HCT116 (cell line): ENCODE measurements around the gene FDXACB1. TPM values are rescaled to one million over a fixed set of nuclear protein-coding genes. Genes with fewer than 3 reads are reported as not detected.

ENCODE experiments used
- ATAC-seq: fragments of 200-7000 bp; cut with Tn5 transposase; 2 replicates; pipeline ENCODE4 v1.9.1; 2020; ENCODE audit warnings: mild to moderate bottlenecking, moderate library complexity
- BruUV-seq: library from RNA; stranded (reverse); fragments of 400-500 nt; replicated peaks from 2 replicates; lab custom pipeline; 2021; lab: Mats Ljungman, UMichigan
- CTCF ChIA-PET: fragments of 300-600 bp; sonication (Branson Sonifier 250); formaldehyde crosslinking; loops from one replicate; lab custom pipeline; 2021; ENCODE audit warnings: antibody characterized with exemption; lab: Charles Lee
- POLR2A ChIA-PET: fragments of 300-600, 350-600 bp; sonication (Branson Sonifier 250); formaldehyde crosslinking; loops from one replicate; lab custom pipeline; 2021; ENCODE audit warnings: antibody characterized with exemption; lab: Charles Lee
- RAD21 ChIA-PET, 2 experiments: fragments of 300-600 bp; sonication (Branson Sonifier 250); formaldehyde crosslinking; loops; one replicate each; lab custom pipeline; 2023; ENCODE audit warnings: low total read pairs in 2 of 2; ENCODE audit not compliant: uncharacterized antibody in 2 of 2, unreplicated experiment in 2 of 2, low non-redundant PET in 1 of 2; lab: Charles Lee
- DNase-seq: peaks from one replicate; pipeline ENCODE4 v3.0.0-alpha.2; 2010; ENCODE audit warnings: low read depth, low spot score
- H2AFZ ChIP-seq: fragments of 200-600 bp; shearing (Covaris generic), sonication (generic); 2 replicates; pipeline ENCODE4 v1.6.1; 2017; ENCODE audit warnings: low read depth, mixed run types, mixed read lengths, antibody characterized with exemption, low read length; ENCODE audit not compliant: poor library complexity, severe bottlenecking
- H3K27ac ChIP-seq: 2 replicates; pipeline ENCODE4 v1.5.1; 2012; ENCODE audit warnings: low read depth, low read length
- H3K27me3 ChIP-seq: fragments of 200-600 bp; sonication (generic); 2 replicates; pipeline ENCODE4 v1.6.1; 2016; ENCODE audit warnings: mixed run types, low read length, mixed read lengths; ENCODE audit not compliant: insufficient read depth
- H3K36me3 ChIP-seq, 2 experiments: fragments of 200-500 bp in 1 of 2; fragments of 200-600 bp in 1 of 2; sonication (Bioruptor generic) in 1 of 2; sonication (generic) in 1 of 2; 2 replicates each; pipeline versions ENCODE4 v1.5.1 to v1.6.1; 2014 to 2016; ENCODE audit warnings: low read length in 2 of 2, inconsistent platforms in 1 of 2, mixed read lengths in 1 of 2, mixed run types in 1 of 2; ENCODE audit not compliant: insufficient read depth in 2 of 2, control insufficient read depth in 1 of 2
- H3K4me1 ChIP-seq, 2 experiments: fragments of 200-600 bp in 1 of 2; sonication (generic) in 1 of 2; 2 replicates each; pipeline versions ENCODE4 v1.5.1 to v1.6.1; 2012 to 2017; ENCODE audit warnings: low read length in 2 of 2, inconsistent platforms in 1 of 2, mild to moderate bottlenecking in 1 of 2, mixed read lengths in 1 of 2, mixed run types in 1 of 2, moderate library complexity in 1 of 2; ENCODE audit not compliant: insufficient read depth in 2 of 2, control insufficient read depth in 1 of 2
- H3K4me2 ChIP-seq: fragments of 200-600 bp; sonication (generic); 2 replicates; pipeline ENCODE4 v1.6.1; 2017; ENCODE audit warnings: mixed run types, low read length, mixed read lengths
- H3K4me3 ChIP-seq, 2 experiments: fragments of 200-600 bp in 1 of 2; sonication (generic) in 1 of 2; replicated peaks in 1 of 2; 2 replicates each; pipeline ENCODE4 v1.5.1; 2011 to 2016; ENCODE audit warnings: low read length in 2 of 2, control low read depth in 1 of 2, low read depth in 1 of 2, mild to moderate bottlenecking in 1 of 2, mixed read lengths in 1 of 2, mixed run types in 1 of 2
- H3K79me2 ChIP-seq: fragments of 200-600 bp; sonication (generic); 2 replicates; pipeline ENCODE4 v1.6.1; 2017; ENCODE audit warnings: mild to moderate bottlenecking, mixed run types, low read length, moderate library complexity, mixed read lengths; ENCODE audit not compliant: insufficient read depth
- H3K9ac ChIP-seq: fragments of 200-600 bp; sonication (generic); 2 replicates; pipeline ENCODE4 v1.6.1; 2016; ENCODE audit warnings: low read length, mixed read lengths
- H3K9me2 ChIP-seq: fragments of 200-600 bp; sonication (generic), shearing (Covaris generic); 2 replicates; pipeline ENCODE4 v1.6.1; 2017; ENCODE audit warnings: mixed run types, mild to moderate bottlenecking, moderate library complexity; ENCODE audit not compliant: insufficient read depth
- H3K9me3 ChIP-seq, 2 experiments: fragments of 200-500 bp in 1 of 2; fragments of 200-600 bp in 1 of 2; sonication (Bioruptor generic) in 1 of 2; sonication (generic) in 1 of 2; 2 replicates each; pipeline ENCODE4 v1.6.1; 2014 to 2017; ENCODE audit warnings: low read length in 2 of 2, mixed read lengths in 2 of 2, inconsistent platforms in 1 of 2, low read depth in 1 of 2, mild to moderate bottlenecking in 1 of 2, mixed run types in 1 of 2, moderate library complexity in 1 of 2; ENCODE audit not compliant: control insufficient read depth in 1 of 2, insufficient read depth in 1 of 2
- H4K20me1 ChIP-seq: fragments of 200-600 bp; sonication (generic), shearing (Covaris generic); 2 replicates; pipeline ENCODE4 v1.6.1; 2017; ENCODE audit warnings: mixed run types, mild to moderate bottlenecking, moderate library complexity; ENCODE audit not compliant: insufficient read depth
- CBX3 ChIP-seq: IDR thresholded peaks from 2 replicates; pipeline ENCODE4 v1.6.1; 2012; ENCODE audit warnings: low read depth
- CEBPB ChIP-seq: IDR thresholded peaks from 2 replicates; pipeline ENCODE4 v1.6.1; 2012; ENCODE audit warnings: low read depth
- EGR1 ChIP-seq: IDR thresholded peaks from 2 replicates; pipeline ENCODE4 v1.6.1; 2012; ENCODE audit warnings: low read depth
- ELF1 ChIP-seq: IDR thresholded peaks from 2 replicates; pipeline ENCODE4 v1.6.1; 2012; ENCODE audit warnings: low read depth, borderline replicate concordance
- EZH2 ChIP-seq: fragments of 200-600 bp; sonication (generic); IDR thresholded peaks from 2 replicates; pipeline ENCODE4 v1.6.1; 2017; ENCODE audit warnings: antibody characterized with exemption, mixed run types
- RAD21 ChIP-seq: IDR thresholded peaks from 2 replicates; pipeline ENCODE4 v1.6.1; 2012; ENCODE audit warnings: low read depth, mild to moderate bottlenecking
- SIN3A ChIP-seq: IDR thresholded peaks from 2 replicates; pipeline ENCODE4 v1.6.1; 2012; ENCODE audit warnings: low read depth
- SP1 ChIP-seq: IDR thresholded peaks from 2 replicates; pipeline ENCODE4 v1.6.1; 2012; ENCODE audit warnings: low read depth
- ZBTB33 ChIP-seq: IDR thresholded peaks from 2 replicates; pipeline ENCODE4 v1.6.1; 2011; ENCODE audit warnings: mild to moderate bottlenecking, low read length, moderate library complexity; ENCODE audit not compliant: insufficient replicate concordance; ENCODE audit errors: extremely low read depth
- ZNF274 ChIP-seq: fragments of 200-500 bp; sonication (Bioruptor generic); IDR thresholded peaks from 2 replicates; pipeline ENCODE4 v1.6.1; 2014; ENCODE audit warnings: mild to moderate bottlenecking, low read depth, low read length, inconsistent platforms
- intact Hi-C: fragments of 100-400 bp; cut with micrococcal nuclease; formaldehyde crosslinking; loops from 2 replicates; pipeline ENCODE4 v1.10.0; 2022
- total RNA-seq: library from RNA; stranded (reverse); gene quantifications from one replicate; pipeline ENCODE4 v1.2.1, GENCODE V29; 2021; ENCODE audit not compliant: unreplicated experiment

FDXACB1 gene
- total RNA-seq, 1 experiment from 2014 or later: 3.8 TPM

- CTCF ChIA-PET: no interaction called here
- no TSS peak for BruUV-seq
- Histone ChIP-seq H3K79me2 (no peaks in the 10 kb centered on the region), H2AFZ (no peak overlapping the region), H3K9me2 (no peaks in the 10 kb centered on the region), H3K4me1 (0 out of 4 replicates have a peak, but pooled peaks cover 0 to 2% of the 10 kb centered on the region in 2 experiments), H3K4me2 (no peak overlapping the region), H3K9me3 (no peaks in the 10 kb centered on the region), H3K4me3 (no peak overlapping the region), H3K36me3 (peaks cover 0 to 4% of the 10 kb centered on the region in 2 experiments; a peak in 3 of 4 replicates), H4K20me1 (no peaks in the 10 kb centered on the region), H3K27ac (no peak overlapping the region), H3K27me3 (no peaks in the 10 kb centered on the region), H3K9ac (no peak overlapping the region)
- POLR2A ChIA-PET: no interaction called here
- RAD21 ChIA-PET: no interaction called here
- DNase-seq: no peak
- ATAC-seq: no peak
- TF ChIP-seq EGR1 (no peak), ELF1 (no peak), CEBPB (no peak), EZH2 (no peak), SP1 (no peak), CBX3 (no peak), SIN3A (no peak), ZBTB33 (no peak), RAD21 (no peak), ZNF274 (no peak)
- intact Hi-C loops: no loop called here
Observed at GRCh38 chr11:111837366-111837891, 41.5 kb downstream of the FDXACB1 start.
